Islet of Langerhans (tissue), 1 donor: ENCODE measurements around the gene NPW.

Experiments used
- FAIRE-seq: peaks from one replicate; lab custom pipeline; 2011; peaks lifted over from hg19 to GRCh38; lab: Jason Lieb, UNC

Gene NPW

DNA sequence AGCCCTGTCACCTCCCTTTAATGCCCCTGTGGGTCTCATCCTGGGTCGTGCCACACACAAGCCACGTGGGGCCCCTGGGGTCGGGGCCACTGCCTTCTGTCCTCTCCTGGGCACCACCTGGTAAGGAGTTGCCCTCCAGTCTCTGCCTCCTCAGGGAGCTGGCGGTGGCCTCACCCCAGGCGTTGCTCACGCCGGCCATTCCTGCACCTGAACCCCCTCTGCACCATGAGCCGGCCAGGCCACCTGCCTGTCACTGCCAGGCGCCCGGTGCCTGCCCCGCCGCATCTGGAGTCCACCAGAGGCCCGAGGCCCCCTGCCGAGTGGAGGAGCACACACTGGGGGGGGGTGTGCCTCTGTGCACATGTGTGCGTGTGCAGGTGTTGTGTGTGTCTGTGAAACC lies 17.5 kb downstream of the NPW start:
- no peak for FAIRE-seq

GRCh38 chr16:2037647-2038381 lies 18.2 kb downstream of the NPW start:
- FAIRE-seq = no peak

DNA sequence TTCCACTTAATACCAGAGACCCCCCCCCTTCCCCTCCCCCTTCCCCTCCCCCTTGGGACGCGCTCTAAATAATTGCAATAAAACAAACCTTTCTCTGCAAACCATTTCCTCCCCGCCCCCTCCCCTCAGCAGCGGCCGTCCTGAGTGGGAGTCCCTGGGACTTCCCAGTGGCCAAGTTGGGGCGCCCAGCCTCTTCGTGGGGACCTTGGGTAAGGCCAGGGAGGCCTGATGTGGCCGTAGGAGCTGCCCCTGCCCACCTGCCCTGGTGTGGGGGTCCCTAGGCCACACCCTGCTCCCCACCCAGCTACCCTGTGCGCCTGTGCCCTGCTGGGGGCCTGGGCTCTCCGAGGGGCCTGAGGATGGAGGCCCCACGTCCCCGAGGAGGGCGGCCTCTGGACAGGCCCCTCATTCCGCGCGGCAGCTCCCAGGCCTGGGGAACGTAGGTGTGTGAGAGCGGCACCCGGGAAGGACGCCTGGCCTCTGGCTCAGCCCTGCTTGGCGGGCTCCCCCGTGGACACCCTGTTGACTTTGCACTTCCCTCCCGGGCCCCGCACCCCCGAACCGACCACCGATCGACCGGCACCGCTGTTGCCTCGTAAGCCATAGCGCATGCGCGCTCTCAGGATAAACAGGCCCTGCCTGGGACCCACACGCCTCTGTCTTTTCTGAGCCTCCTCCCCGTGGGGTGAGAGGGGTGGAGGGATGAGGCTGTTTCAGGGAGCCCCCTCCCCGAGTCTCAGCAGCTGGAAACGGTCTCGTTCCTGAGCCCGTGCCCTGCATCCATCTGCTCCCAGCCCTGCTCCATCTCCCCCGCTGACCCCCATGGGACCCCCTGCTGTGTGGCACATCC lies 19.0 kb downstream of the NPW start:
- FAIRE-seq = no peak

- FAIRE-seq = peak; percentile 70
Observed at GRCh38 chr16:2039274-2040031, 19.9 kb downstream of the NPW start.

DNA sequence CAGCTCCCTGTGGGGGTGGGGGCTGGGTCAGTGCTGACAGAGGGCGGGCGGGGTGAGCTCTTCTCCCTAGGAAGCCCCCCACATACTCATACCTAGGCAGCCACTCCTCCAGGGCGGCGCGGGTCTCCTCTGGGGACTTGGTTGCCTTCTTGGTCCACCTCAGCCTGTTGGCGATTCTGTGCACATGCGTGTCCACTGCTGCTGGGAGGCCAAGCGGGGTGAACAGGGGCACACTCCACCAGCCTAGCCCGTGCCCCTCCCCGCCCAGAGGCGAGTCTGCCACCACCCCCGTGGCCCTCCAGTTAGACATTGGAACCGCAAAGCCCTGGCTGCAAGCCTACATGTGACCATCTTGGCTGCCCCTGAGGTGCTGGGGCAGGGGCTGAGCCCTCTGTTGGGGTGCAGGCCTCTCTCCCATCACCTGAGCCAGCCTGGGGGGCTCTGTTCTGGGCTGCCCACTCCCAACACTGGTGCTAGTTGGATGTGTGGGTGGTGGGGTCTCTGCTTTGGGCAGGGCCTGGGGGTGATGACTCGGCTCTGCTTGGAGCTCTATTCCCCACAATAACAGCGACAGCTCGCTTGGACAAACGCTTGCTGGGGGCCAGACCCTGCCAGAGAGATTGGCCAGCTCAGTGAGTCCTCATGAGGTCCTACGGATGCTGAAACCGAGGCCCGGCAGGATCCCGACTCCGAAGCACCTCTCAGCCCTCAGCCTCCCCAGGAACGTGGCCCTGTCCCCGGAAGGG lies 20.6 kb downstream of the NPW start:
- FAIRE-seq = no peak

GRCh38 chr16:2040787-2041522 lies 21.4 kb downstream of the NPW start:
- no peak for FAIRE-seq

- FAIRE-seq = no peak
Observed at GRCh38 chr16:2042171-2042985, 22.8 kb downstream of the NPW start.

GRCh38 chr16:2042986-2043666 lies 23.5 kb downstream of the NPW start:
- FAIRE-seq = no peak

DNA sequence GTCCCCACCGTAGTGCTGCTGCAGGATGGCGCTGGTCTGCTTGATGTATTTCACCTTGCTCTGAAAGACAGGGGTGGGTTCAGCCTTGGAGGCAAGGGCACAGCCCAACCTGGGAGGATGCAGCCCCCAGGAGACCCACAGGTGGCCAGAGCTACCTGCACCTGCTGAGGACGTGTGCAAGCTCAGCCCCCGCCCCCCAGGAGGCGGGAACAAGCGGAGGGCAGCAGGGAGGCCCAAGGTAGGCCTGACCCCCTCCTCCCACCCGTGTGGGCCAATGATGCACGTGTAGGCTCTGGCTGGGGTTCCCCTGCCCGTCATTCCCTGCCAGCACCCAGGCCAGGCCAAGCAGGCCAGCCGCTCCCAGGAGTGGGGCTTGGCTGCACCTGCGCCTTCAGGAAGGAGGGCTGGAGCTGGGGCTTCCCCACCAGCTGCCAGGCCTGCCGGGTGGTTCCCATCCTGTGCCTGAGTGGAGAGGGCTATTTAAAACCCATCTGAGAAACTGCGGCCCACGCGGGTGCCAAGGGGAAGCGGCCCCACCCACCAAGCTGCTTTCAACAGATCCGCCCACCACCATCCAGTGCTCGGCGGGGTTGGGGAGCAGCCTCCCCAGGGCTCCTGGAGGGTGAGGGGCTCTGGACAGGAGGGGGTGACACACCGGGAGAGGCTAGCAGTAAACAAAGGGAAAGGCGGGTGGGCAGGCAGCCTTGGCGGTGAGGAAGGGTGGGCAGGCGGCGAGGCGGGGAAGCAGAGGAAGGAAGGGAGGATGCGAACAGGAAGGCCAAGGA lies 24.3 kb downstream of the NPW start:
- no peak for FAIRE-seq

DNA sequence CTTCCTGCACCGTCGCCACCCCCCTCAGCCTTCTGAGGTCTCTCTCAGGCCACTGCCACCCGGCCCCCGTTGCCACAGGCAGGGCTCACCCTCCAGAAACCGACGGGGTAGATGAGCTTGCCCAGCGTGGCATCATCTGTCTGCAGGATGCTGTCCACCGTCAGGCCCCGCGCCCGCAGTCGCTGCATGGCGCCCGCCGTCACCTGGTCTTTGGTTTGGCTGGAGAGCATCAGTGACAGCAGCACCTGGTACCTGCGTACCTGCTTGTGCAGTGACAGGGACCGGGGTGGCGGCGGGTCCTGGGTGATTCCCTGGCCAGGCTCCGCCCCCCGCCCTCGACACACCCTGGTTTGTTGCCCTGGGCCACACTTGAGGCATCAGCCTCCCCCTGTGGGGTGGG lies 25.0 kb downstream of the NPW start:
- no peak for FAIRE-seq

GRCh38 chr16:2045965-2046892 lies 26.6 kb downstream of the NPW start:
- FAIRE-seq = no peak

- FAIRE-seq = no peak
Observed at GRCh38 chr16:2046893-2047329, 27.3 kb downstream of the NPW start.

DNA sequence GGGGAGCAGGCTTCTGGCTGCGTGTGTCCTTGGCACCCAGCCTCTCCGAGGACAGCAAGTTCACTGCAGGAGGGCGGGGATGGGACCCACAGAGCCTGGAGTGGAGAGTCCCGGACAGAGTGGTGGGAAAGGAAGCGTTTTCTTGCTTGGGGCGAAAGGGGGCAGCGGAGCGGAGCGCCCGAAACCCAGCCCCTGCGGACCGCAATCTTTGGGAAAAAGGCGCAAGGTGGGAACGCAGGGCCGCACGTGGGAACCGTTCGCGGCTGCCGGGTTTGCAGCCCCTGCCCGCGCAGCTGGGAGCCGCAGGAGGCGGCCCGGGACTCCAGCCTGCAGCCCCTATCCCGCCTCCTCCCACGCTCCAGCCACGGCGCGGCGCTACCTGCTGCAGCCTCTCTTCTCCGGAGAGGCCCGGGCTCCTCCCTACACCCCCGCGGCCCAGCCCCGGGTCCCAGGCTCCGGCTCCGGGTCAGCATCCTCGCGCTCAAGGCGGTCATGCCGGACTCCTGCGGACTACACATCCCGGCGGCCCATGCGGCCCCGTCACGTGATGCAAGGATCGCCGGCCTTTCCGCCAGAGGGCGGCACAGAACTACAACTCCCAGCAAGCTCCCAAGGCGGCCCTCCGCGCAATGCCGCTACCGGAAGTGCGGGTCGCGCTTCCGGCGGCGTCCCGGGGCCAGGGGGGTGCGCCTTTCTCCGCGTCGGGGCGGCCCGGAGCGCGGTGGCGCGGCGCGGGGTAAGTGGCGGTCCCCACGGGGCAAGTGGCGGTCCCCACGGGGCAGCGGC lies 27.9 kb downstream of the NPW start, which contains the start of the genes NTHL1 and TSC2:
NTHL1 (minus strand) TSS at position 505 of the 786 bp plus-strand sequence; CDS start at position 494, 11 bp downstream.
TSC2 (plus strand) TSS at position 656 of the 786 bp plus-strand sequence. CDS start 631 bp downstream, outside the sequence.
- no peak for FAIRE-seq

- FAIRE-seq = no peak
Observed at GRCh38 chr16:2048116-2048543, 28.5 kb downstream of the NPW start.

- no peak for FAIRE-seq
Observed at GRCh38 chr16:2053211-2053610, 33.6 kb downstream of the NPW start.

DNA sequence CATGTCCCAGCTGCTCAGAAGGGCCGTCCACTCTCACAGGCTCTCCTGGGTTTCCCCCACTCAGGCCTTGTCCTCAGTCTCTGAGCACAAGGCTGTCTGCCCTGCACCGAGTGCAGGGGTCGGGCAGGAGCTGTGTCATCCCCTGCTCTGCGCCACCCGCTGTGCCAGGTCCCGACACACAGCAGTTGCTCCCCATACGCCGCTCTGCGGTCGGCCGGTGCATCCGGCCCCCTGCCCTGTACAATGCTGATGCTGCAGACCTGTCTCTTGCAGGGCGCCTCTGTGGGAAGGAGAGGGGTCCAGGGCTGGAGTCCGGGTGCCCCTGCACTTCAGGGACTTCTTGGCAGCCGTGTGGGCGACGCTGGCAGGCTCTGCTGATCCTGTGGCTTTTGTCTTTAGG lies 34.3 kb downstream of the NPW start:
- no peak for FAIRE-seq
